Heart left ventricle (tissue), 16 donors: ENCODE results near the gene KCNAB2. TPM values are rescaled to one million over a fixed set of nuclear protein-coding genes. Genes with fewer than 3 reads are reported as not detected.

Source experiments
- ATAC-seq, 4 donors: fragments of 200-7000 bp; cut with Tn5 transposase; one replicate each; pipeline ENCODE4 v1.9.1; 2020 to 2022; ENCODE audit warnings: moderate library complexity in 4 of 4, mild to moderate bottlenecking in 3 of 4, moderate number of reproducible peaks in 1 of 4
- DNase-seq, 5 donors: peaks; one replicate each; pipeline ENCODE4 v3.0.0-alpha.2; 2020
- H3K27ac ChIP-seq, 12 donors: fragments of 200-600 bp; sonication (generic) in 4 of 12; one replicate each; pipeline versions ENCODE4 v1.5.0 to v1.8.0; 2016 to 2022; ENCODE audit warnings: mild to moderate bottlenecking in 2 of 12
- H3K27me3 ChIP-seq, 9 donors: fragments of 200-600 bp; sonication (generic) in 2 of 9; one replicate each; pipeline versions ENCODE4 v1.5.1 to v1.8.0; 2016 to 2022; ENCODE audit warnings: mild to moderate bottlenecking in 3 of 9
- H3K36me3 ChIP-seq, 9 donors: fragments of 200-600 bp; sonication (generic) in 2 of 9; one replicate each; pipeline versions ENCODE4 v1.5.0 to v1.8.0; 2018 to 2022; ENCODE audit warnings: mild to moderate bottlenecking in 2 of 9
- H3K4me1 ChIP-seq, 12 donors: fragments of 200-600 bp; sonication (generic) in 4 of 12; one replicate each; pipeline versions ENCODE4 v1.5.0 to v1.8.0; 2016 to 2022; ENCODE audit warnings: mild to moderate bottlenecking in 3 of 12
- H3K4me3 ChIP-seq, 12 donors: fragments of 200-600 bp; sonication (generic) in 4 of 12; one replicate each; pipeline versions ENCODE4 v1.5.0 to v1.8.0; 2017 to 2022; ENCODE audit warnings: mild to moderate bottlenecking in 9 of 12, moderate library complexity in 4 of 12
- H3K9me3 ChIP-seq, 12 donors: fragments of 200-600 bp; sonication (generic) in 4 of 12; one replicate each; pipeline versions ENCODE4 v1.5.0 to v1.8.0; 2016 to 2022; ENCODE audit warnings: mild to moderate bottlenecking in 1 of 12
- POLR2A ChIP-seq, 2 donors: fragments of 450-650 bp; IDR thresholded peaks; one replicate each; pipeline ENCODE4 v1.6.1; 2017; ENCODE audit warnings: antibody characterized with exemption in 2 of 2, mild to moderate bottlenecking in 2 of 2, moderate library complexity in 2 of 2
- WGBS, 4 donors: extraction: QIAGEN DNeasy Blood & Tissue Kit in 2 of 4; methylation state at CpG; one replicate each; pipeline versions ENCODE4 v1.1.5 to v1.1.7; 2013 to 2018; 5-methylcytosine and 5-hydroxymethylcytosine counted together
- intact Hi-C, 10 donors: fragments of 100-400 bp; cut with DNase I; formaldehyde crosslinking; loops; one replicate each; pipeline versions ENCODE4 v1.11.1 to v1.14.2; 2022
- polyA plus RNA-seq, 2 donors: library from polyadenylated mRNA; stranded (reverse); fragments of 200-250 nt; gene quantifications; one replicate each; pipeline ENCODE4 v1.2.3, GENCODE V29; 2013
- total RNA-seq, 9 donors: library from RNA; depleted of rRNA in 2 of 9; stranded (reverse); fragments of >200 nt in 2 of 9; fragmentation: NEBNext Ultra II Directional in 3 of 9; extraction: Animal tissue kit (Norgen Biotek cat#: 25700) in 3 of 9; gene quantifications; one replicate each; pipeline versions ENCODE4 v1.1.0 to v1.2.4, GENCODE V29; 2016 to 2023
- TF ChIP-seq, protein P1 (sequence below), 12 donors: fragments of 200-600 bp; sonication (generic) in 4 of 12; IDR thresholded peaks; one replicate each; pipeline versions ENCODE4 v1.5.0 to v1.8.0; 2018 to 2022; ENCODE audit warnings: antibody characterized with exemption in 12 of 12, mild to moderate bottlenecking in 5 of 12
- donor health status: ischemic (EF 13 %, LVEDD 7.1; RV severe dilation, severe dysfunction).
- donor health status: healthy with polysubstance abuse.
- donor health status: DM: no; HTN: yes; CAD: no.
- donor health status: DM: no; HTN: no; CAD: no.
- donor health status: ischemic (EF 25% LVEDD 6.9; RV normal size, moderate dysfunction).
- donor health status: ischemic (EF 25% LVEDD 5.7; RV mildly dilated, moderate dysfunction).
- donor health status: healthy.
- donor health status: DM: yes; HTN: yes; CAD: no.
- donor health status: ischemic (EF 35%, LVEDD 5.7; RV mildly dilated, moderate dysfunction).
- donor health status: nonischemic (EF 11% LVEDD 7.7; RV severe dilation, severe dysfunction).
- donor health status: DM: yes; HTN: yes; CAD: no.
- donor health status: PGD.
- donor health status: ischemic (EF 29% LVEDD 5.4; RV normal size, mild dysfunction).
- donor health status: nonischemic (EF 23%, LVEDD 6.1; RV moderate dilation, normal function).

The KCNAB2 gene
- total and polyA plus RNA-seq, 11 donors = 10.7 to 51.4 (median 27.2) TPM

GRCh38 chr1:6027591-6027990 lies 18.1 kb upstream of the KCNAB2 start:
- peak overlapping the region in 6 of 12 donors; percentile 4 to 66 (median 28) for H3K4me3 ChIP-seq
- peaks cover 0 to 8% (median 0%) of the 10 kb centered on the region in 9 donors for H3K27me3 ChIP-seq
- H3K27ac ChIP-seq = peak overlapping the region in 2 of 12 donors; percentile 82 to 89
- peaks cover 0 to 44% (median 11%) of the 10 kb centered on the region in 12 donors for H3K4me1 ChIP-seq
- TF ChIP-seq POLR2A (IDR thresholded peaks at IDR 0.05) = no peak
- TF ChIP-seq, protein P1, sequence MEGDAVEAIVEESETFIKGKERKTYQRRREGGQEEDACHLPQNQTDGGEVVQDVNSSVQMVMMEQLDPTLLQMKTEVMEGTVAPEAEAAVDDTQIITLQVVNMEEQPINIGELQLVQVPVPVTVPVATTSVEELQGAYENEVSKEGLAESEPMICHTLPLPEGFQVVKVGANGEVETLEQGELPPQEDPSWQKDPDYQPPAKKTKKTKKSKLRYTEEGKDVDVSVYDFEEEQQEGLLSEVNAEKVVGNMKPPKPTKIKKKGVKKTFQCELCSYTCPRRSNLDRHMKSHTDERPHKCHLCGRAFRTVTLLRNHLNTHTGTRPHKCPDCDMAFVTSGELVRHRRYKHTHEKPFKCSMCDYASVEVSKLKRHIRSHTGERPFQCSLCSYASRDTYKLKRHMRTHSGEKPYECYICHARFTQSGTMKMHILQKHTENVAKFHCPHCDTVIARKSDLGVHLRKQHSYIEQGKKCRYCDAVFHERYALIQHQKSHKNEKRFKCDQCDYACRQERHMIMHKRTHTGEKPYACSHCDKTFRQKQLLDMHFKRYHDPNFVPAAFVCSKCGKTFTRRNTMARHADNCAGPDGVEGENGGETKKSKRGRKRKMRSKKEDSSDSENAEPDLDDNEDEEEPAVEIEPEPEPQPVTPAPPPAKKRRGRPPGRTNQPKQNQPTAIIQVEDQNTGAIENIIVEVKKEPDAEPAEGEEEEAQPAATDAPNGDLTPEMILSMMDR (IDR thresholded peaks at IDR 0.05) = no peak
- H3K9me3 ChIP-seq = no peaks in the 10 kb centered on the region
- ATAC-seq (no peak), DNase-seq (peak in 1 of 5 donors; percentile 22)
- intact Hi-C loops = no loop called here
- WGBS, 4 donors = 57 to 71% (median 66%) methylated on average over 8 to 10 of the region's 10 CpGs
- peaks cover 0 to 10% (median 0%) of the 10 kb centered on the region in 9 donors for H3K36me3 ChIP-seq

DNA sequence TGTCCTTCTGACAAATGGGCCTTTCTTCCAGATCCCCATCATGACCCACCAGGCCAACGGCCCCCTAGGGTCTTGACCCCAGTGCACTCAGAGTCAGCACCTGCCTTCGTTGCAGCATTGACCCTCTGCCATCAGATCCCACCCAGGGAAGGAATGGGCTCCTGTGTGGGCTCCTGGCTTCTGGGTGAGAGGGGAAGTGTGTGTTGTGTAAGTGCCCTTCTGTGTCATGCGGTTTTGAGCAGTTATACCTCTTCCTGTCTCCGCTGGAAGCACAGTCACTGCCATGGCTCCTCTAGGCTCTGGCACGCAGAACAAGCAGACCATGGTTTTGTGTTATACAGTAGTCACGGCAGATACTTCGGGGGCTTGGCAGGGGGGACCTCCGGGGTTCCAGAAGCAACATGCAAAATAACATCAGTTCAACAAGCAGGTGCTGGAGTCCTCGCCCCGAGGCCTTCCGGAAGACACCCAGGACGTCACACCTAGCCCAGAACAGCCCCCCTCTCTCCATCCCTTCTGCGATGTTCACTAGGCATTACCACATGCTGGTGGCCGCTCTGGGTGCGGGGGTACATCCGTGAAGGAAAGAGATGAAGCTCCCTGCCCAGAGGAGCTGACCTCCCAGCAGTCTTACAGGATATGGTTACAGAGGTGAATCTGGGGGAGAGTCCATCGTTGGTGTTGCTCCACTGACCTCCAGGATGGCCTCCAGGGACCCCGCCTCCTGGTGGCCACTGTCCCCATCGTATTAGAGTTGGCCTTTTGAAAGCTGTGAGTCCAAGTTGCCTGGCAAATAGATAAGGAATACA lies 17.4 kb upstream of the KCNAB2 start:
- WGBS, 4 donors = 78 to 87% (median 86%) methylated on average over 18 to 19 of the region's 19 CpGs
- Histone ChIP-seq H3K9me3 (no peaks in the 10 kb centered on the region), H3K4me1 (peaks cover 0 to 44% (median 11%) of the 10 kb centered on the region in 12 donors), H3K27ac (peak overlapping the region in 2 of 12 donors; percentile 82 to 89), H3K27me3 (peaks cover 0 to 8% (median 0%) of the 10 kb centered on the region in 9 donors), H3K36me3 (peaks cover 0 to 10% (median 0%) of the 10 kb centered on the region in 9 donors), H3K4me3 (peak overlapping the region in 2 of 12 donors; percentile 51 to 66)
- ATAC-seq = peak in 2 of 4 donors; percentile 44 to 45
- peak in 1 of 5 donors; percentile 38 for DNase-seq
- TF ChIP-seq, protein P1 (IDR thresholded peaks at IDR 0.05) = no peak
- TF ChIP-seq POLR2A (IDR thresholded peaks at IDR 0.05) = no peak
- intact Hi-C loops = loop anchor here in 1 of 10 donors (1.0 kb wide), 1 partner anchor 10 kb away; no protein-coding TSS in a partner anchor

- H3K27me3 ChIP-seq = peaks cover 0 to 8% (median 0%) of the 10 kb centered on the region in 9 donors
- H3K4me3 ChIP-seq = peak overlapping the region in 1 of 12 donors; percentile 66
- DNase-seq = peak in 2 of 5 donors; percentile 13 to 40
- H3K9me3 ChIP-seq = no peaks in the 10 kb centered on the region
- H3K27ac ChIP-seq = no peak overlapping the region
- peaks cover 0 to 44% (median 11%) of the 10 kb centered on the region in 12 donors for H3K4me1 ChIP-seq
- intact Hi-C loops = no loop called here
- H3K36me3 ChIP-seq = peaks cover 0 to 10% (median 0%) of the 10 kb centered on the region in 9 donors
- no peak for ATAC-seq
- 90 to 97% (median 96%) methylated on average over 5 of the region's 5 CpGs for WGBS, 4 donors
- TF ChIP-seq, protein P1 (IDR thresholded peaks at IDR 0.05) = no peak
- no peak for TF ChIP-seq POLR2A (IDR thresholded peaks at IDR 0.05)
Observed at GRCh38 chr1:6029351-6029750, 16.3 kb upstream of the KCNAB2 start.

DNA sequence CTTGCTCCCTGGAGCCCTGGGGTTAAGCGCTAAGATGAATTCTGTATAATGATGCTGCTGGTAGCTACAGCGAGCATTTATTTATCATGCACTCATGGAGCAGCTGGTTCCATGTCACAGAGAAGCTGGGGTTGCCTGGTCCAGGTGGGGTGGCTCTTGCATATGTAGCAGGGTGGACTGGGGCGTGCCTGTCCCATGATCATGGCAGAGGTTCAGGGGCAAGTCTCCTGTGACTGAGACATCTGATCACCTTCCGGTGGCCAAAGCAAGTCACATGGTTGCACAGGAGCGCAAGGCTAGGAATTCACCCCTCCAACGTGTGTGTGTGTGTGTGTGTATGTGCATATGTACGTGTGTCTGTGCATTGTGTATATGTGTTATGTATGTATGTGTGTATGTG lies 15.6 kb upstream of the KCNAB2 start:
- Histone ChIP-seq H3K4me3 (no peak overlapping the region), H3K27me3 (peaks cover 0 to 4% (median 0%) of the 10 kb centered on the region in 9 donors), H3K9me3 (no peaks in the 10 kb centered on the region), H3K36me3 (peaks cover 0 to 13% (median 0%) of the 10 kb centered on the region in 9 donors), H3K4me1 (peaks cover 0 to 44% (median 9%) of the 10 kb centered on the region in 12 donors), H3K27ac (no peak overlapping the region)
- DNase-seq = no peak
- no peak for TF ChIP-seq POLR2A (IDR thresholded peaks at IDR 0.05)
- TF ChIP-seq, protein P1 (IDR thresholded peaks at IDR 0.05) = no peak
- intact Hi-C loops = no loop called here
- ATAC-seq = no peak
- WGBS, 4 donors = 73 to 80% (median 77%) methylated on average over 7 of the region's 7 CpGs
